Kidney (tissue), 14 donors: ENCODE results near the gene APH1B. TPM values are rescaled to one million over a fixed set of nuclear protein-coding genes. Genes with fewer than 3 reads are reported as not detected.

Experiments
- DNase-seq, 5 donors: peaks; one replicate each; pipeline ENCODE4 v3.0.0-alpha.2; 2013 to 2020
- FAIRE-seq: peaks from 2 replicates; lab custom pipeline; 2012; peaks lifted over from hg19 to GRCh38; lab: Jason Lieb, UNC
- H3K27ac ChIP-seq, 2 donors: one replicate each; pipeline ENCODE4 v1.7.0; 2013; ENCODE audit warnings: low read depth in 2 of 2, low read length in 2 of 2, inconsistent platforms in 1 of 2
- H3K27me3 ChIP-seq: one replicate; pipeline ENCODE4 v1.7.1; 2013; ENCODE audit warnings: low read length, inconsistent platforms; ENCODE audit not compliant: control insufficient read depth, insufficient read depth
- H3K36me3 ChIP-seq, 3 donors: one replicate each; pipeline versions ENCODE4 v1.7.0 to v1.7.1; 2013; ENCODE audit warnings: low read length in 3 of 3, control low read depth in 1 of 3, inconsistent platforms in 1 of 3; ENCODE audit not compliant: insufficient read depth in 3 of 3, control insufficient read depth in 2 of 3
- H3K4me1 ChIP-seq, 3 donors: one replicate each; pipeline versions ENCODE4 v1.7.0 to v1.7.1; 2013; ENCODE audit warnings: low read length in 3 of 3, inconsistent platforms in 1 of 3, low read depth in 1 of 3; ENCODE audit not compliant: control insufficient read depth in 2 of 3, insufficient read depth in 2 of 3
- H3K4me3 ChIP-seq, 3 donors: one replicate each; pipeline versions ENCODE4 v1.7.0 to v1.8.1; 2013; ENCODE audit warnings: low read length in 3 of 3, control low read depth in 1 of 3, inconsistent platforms in 1 of 3
- H3K9ac ChIP-seq, 3 donors: one replicate each; pipeline versions ENCODE4 v1.7.0 to v1.7.1; 2013; ENCODE audit warnings: low read length in 3 of 3, control low read depth in 1 of 3, inconsistent platforms in 1 of 3
- H3K9me3 ChIP-seq, 3 donors: one replicate each; pipeline versions ENCODE4 v1.7.0 to v1.7.1; 2013; ENCODE audit warnings: low read length in 3 of 3, control low read depth in 1 of 3, inconsistent platforms in 1 of 3; ENCODE audit not compliant: control insufficient read depth in 2 of 3, insufficient read depth in 1 of 3
- intact Hi-C: fragments of 100-400 bp; cut with DNase I; formaldehyde crosslinking; loops from one replicate; pipeline ENCODE4 v1.11.1; 2022
- polyA plus RNA-seq: library from polyadenylated mRNA; stranded (reverse); fragments of 350-450 nt; fragmentation: Illumina TruSeq; extraction: RNeasy Lipid Tissue Mini Kit (QIAGEN cat#74804); gene quantifications from one replicate; pipeline ENCODE4 v1.2.3, GENCODE V29; 2014; ENCODE audit warnings: low read depth, low replicate concordance; ENCODE audit not compliant: insufficient read depth
- total RNA-seq: library from RNA; stranded (reverse); fragmentation: NEBNext Ultra II Directional; extraction: Animal tissue kit (Norgen Biotek cat#: 25700); gene quantifications from one replicate; pipeline ENCODE4 v1.2.1, GENCODE V29; 2021
- TF ChIP-seq, protein P1 (sequence below): IDR thresholded peaks from 3 replicates; pipeline ENCODE4 v1.5.1; 2012; ENCODE audit warnings: mild to moderate bottlenecking, moderate library complexity, borderline replicate concordance; ENCODE audit not compliant: insufficient read depth; ENCODE audit errors: extremely low read depth
- donor health status: control.
- donor health status: control.
- donor health status: control.
- donor health status: control.
- donor health status: control.
- donor health status: DM: yes; HTN: yes; CAD: no.
- donor health status: Normal renal cell carcinoma (clear cell type).

The APH1B gene
- total and polyA plus RNA-seq, 2 donors from 2014 or later: 12.3 to 22.4 TPM

DNA sequence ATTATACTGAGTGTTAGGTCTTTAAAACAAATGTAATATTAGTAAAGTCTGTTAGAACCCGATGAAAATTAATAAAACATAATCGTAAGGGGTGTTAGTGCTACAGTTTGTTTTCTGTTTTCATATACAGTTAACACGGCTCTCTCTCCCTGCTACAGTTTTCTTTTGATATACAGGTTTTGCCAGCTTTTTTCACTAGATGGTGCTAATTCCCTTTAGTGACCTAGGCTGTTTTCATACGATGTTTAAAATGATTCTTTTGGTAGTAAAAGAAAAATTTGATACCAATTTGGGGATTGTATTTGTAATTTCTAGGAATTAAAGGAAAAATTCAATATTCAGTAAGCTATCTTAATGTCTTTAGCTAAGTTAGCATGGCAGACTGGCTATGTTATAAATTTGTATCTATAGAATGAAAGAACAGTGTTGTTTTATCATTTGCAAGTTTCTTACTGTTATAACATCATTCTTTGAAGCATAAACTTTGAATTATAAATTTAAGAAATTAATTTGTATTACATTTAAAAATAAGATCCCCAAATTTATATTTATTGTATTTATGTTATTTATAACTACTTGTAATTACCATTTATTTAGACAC is 11.5 kb downstream of the APH1B start:
- H3K9me3 ChIP-seq: no peaks in the 10 kb centered on the region
- TF ChIP-seq, protein P1, sequence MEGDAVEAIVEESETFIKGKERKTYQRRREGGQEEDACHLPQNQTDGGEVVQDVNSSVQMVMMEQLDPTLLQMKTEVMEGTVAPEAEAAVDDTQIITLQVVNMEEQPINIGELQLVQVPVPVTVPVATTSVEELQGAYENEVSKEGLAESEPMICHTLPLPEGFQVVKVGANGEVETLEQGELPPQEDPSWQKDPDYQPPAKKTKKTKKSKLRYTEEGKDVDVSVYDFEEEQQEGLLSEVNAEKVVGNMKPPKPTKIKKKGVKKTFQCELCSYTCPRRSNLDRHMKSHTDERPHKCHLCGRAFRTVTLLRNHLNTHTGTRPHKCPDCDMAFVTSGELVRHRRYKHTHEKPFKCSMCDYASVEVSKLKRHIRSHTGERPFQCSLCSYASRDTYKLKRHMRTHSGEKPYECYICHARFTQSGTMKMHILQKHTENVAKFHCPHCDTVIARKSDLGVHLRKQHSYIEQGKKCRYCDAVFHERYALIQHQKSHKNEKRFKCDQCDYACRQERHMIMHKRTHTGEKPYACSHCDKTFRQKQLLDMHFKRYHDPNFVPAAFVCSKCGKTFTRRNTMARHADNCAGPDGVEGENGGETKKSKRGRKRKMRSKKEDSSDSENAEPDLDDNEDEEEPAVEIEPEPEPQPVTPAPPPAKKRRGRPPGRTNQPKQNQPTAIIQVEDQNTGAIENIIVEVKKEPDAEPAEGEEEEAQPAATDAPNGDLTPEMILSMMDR: peak; percentile 61
- intact Hi-C loops: loop anchor here (5.0 kb wide), 1 partner anchor 118 kb away; no protein-coding TSS in a partner anchor
- H3K4me1 ChIP-seq: peaks cover 0 to 2% (median 0%) of the 10 kb centered on the region in 3 donors
- peak in 2 of 5 donors; percentile 72 to 81 for DNase-seq
- no peak overlapping the region for H3K9ac ChIP-seq
- H3K36me3 ChIP-seq: peaks cover 0 to 4% (median 0%) of the 10 kb centered on the region in 3 donors
- peak; percentile 98 for FAIRE-seq
- H3K4me3 ChIP-seq: no peak overlapping the region
- H3K27ac ChIP-seq: no peak overlapping the region
- H3K27me3 ChIP-seq: no peaks in the 10 kb centered on the region

DNA sequence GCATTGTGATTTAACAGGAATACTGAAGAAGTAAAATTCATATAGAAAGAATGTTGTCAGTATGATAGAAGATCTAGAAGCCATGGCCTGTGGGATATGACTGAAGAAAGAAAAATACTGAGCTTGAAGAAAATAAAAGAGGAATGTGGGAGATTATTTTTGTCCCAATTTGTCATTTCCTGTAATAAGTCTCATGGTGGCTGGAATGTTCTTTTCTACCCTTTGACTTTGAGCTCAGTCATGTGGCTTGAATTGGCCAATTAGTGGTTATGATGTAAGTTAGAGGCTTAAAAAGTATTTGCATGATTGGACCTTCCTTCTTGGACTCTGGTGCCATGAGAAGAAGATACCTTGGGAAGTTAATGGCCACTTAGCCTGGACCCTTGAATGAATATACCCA is 14.1 kb downstream of the APH1B start:
- FAIRE-seq: no peak
- TF ChIP-seq, protein P1: no peak
- H3K4me3 ChIP-seq: no peak overlapping the region
- H3K27ac ChIP-seq: peak overlapping the region; percentile 28 to 82
- intact Hi-C loops: no loop called here
- DNase-seq: peak in 1 of 5 donors; percentile 60
- peaks cover 0 to 5% (median 0%) of the 10 kb centered on the region in 3 donors for H3K4me1 ChIP-seq
- H3K9me3 ChIP-seq: no peaks in the 10 kb centered on the region
- no peaks in the 10 kb centered on the region for H3K36me3 ChIP-seq
- no peaks in the 10 kb centered on the region for H3K27me3 ChIP-seq
- no peak overlapping the region for H3K9ac ChIP-seq

DNA sequence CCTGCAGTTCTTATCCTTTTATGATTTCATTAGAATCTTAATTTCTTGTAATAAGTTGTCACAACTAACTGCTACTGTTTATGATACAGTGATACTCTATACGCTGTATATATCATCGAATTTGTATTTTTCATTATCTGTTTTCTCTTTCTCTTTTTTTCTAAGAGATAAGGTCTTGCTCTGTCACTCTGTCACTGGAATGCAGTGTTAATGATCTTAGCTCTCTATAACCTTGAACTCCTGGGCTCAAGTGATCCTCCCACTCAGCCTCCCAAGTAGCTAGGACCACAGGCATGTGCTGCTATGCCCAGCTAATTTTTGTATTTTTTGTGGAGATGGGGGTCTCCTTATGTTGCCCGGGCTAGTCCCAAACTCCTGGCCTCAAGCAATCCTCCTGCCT is 14.8 kb downstream of the APH1B start:
- DNase-seq (no peak), FAIRE-seq (no peak)
- no peak overlapping the region for H3K9ac ChIP-seq
- H3K27me3 ChIP-seq: no peaks in the 10 kb centered on the region
- H3K27ac ChIP-seq: peak overlapping the region; percentile 28 to 82
- no peaks in the 10 kb centered on the region for H3K36me3 ChIP-seq
- TF ChIP-seq, protein P1: no peak
- peaks cover 0 to 5% (median 0%) of the 10 kb centered on the region in 3 donors for H3K4me1 ChIP-seq
- no peaks in the 10 kb centered on the region for H3K9me3 ChIP-seq
- no peak overlapping the region for H3K4me3 ChIP-seq
- intact Hi-C loops: no loop called here

DNA sequence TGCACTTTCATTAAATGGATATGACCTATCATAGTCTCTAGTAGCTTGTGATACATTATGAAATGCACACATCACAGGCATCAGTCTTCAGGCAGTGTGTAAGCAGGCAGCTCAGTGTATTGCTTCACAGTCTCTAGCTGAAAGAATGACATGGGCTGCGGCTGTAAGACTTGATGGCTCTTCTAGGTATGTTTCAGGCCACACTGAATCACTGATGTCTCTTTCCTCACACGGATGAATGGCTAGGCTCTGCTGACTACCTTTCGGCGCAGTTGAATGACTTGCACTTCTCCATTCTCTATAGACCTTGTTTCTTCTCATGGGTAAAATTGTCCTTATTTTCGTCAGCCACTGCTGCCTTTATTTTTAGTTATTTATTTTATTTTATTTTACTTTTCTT is 15.4 kb downstream of the APH1B start:
- TF ChIP-seq, protein P1: no peak
- no peaks in the 10 kb centered on the region for H3K27me3 ChIP-seq
- no peak overlapping the region for H3K4me3 ChIP-seq
- FAIRE-seq: no peak
- no peak overlapping the region for H3K9ac ChIP-seq
- no peak overlapping the region for H3K27ac ChIP-seq
- DNase-seq: no peak
- no peaks in the 10 kb centered on the region for H3K36me3 ChIP-seq
- peaks cover 0 to 5% (median 0%) of the 10 kb centered on the region in 3 donors for H3K4me1 ChIP-seq
- intact Hi-C loops: no loop called here
- no peaks in the 10 kb centered on the region for H3K9me3 ChIP-seq
